Activated B cell treated with CpG ODN at 0.5 μM for 24 hours (primary cell): ENCODE measurements around the gene OSBPL10. TPM values are rescaled to one million over a fixed set of nuclear protein-coding genes. Genes with fewer than 3 reads are reported as not detected.

Experiments used
- ATAC-seq: fragments of 200-7000 bp; cut with Tn5 transposase; one replicate; pipeline ENCODE4 v1.10.0; 2021; ENCODE audit warnings: low read depth, mild to moderate bottlenecking, moderate library complexity
- CTCF ChIA-PET: fragments of 350-600 bp; sonication (Branson Sonifier 250); formaldehyde crosslinking; loops from one replicate; lab custom pipeline; 2021; ENCODE audit warnings: antibody characterized with exemption; lab: Charles Lee
- POLR2A ChIA-PET: fragments of 350-600 bp; sonication (Branson Sonifier 250); formaldehyde crosslinking; loops from one replicate; lab custom pipeline; 2021; ENCODE audit warnings: antibody characterized with exemption; lab: Charles Lee
- DNase-seq: peaks from one replicate; pipeline ENCODE4 v3.0.0; 2022
- H3K27ac Mint-ChIP-seq: one replicate; pipeline ENCODE4 v1.8.0; 2020; ENCODE audit warnings: mixed read lengths
- H3K27me3 Mint-ChIP-seq: one replicate; pipeline ENCODE4 v1.8.0; 2021; ENCODE audit warnings: mixed read lengths
- H3K36me3 Mint-ChIP-seq: one replicate; pipeline ENCODE4 v1.8.0; 2021; ENCODE audit warnings: low read depth, mixed read lengths
- H3K4me1 Mint-ChIP-seq: one replicate; pipeline ENCODE4 v1.8.0; 2021; ENCODE audit warnings: mixed read lengths
- H3K4me3 Mint-ChIP-seq: one replicate; pipeline ENCODE4 v1.8.0; 2020; ENCODE audit warnings: mild to moderate bottlenecking, mixed read lengths
- H3K9me3 Mint-ChIP-seq: one replicate; pipeline ENCODE4 v1.8.0; 2020; ENCODE audit warnings: mixed read lengths
- intact Hi-C: fragments of 100-400 bp; cut with micrococcal nuclease; formaldehyde crosslinking; loops from one replicate; pipeline ENCODE4 v1.15.1; 2024
- total RNA-seq: library from RNA; stranded (reverse); gene quantifications from 2 replicates; pipeline ENCODE4 v1.2.3, GENCODE V29; 2022
- TF ChIP-seq, protein P1 (sequence below): fragments of 200-600 bp; IDR thresholded peaks from one replicate; pipeline ENCODE4 v1.8.0; 2022; ENCODE audit warnings: antibody characterized with exemption, mild to moderate bottlenecking

The OSBPL10 gene
- total RNA-seq, 1 donor from 2014 or later = 137 TPM

- intact Hi-C loops = no loop called here
- H3K4me3 Mint-ChIP-seq = no peak overlapping the region
- DNase-seq (no peak), ATAC-seq (no peak)
- H3K27ac Mint-ChIP-seq = peak overlapping the region; percentile 82
- H3K9me3 Mint-ChIP-seq = no peaks in the 10 kb centered on the region
- peaks cover 39% of the 10 kb centered on the region for H3K36me3 Mint-ChIP-seq
- peaks cover 90% of the 10 kb centered on the region for H3K4me1 Mint-ChIP-seq
- POLR2A ChIA-PET = interaction anchor here (0.7 to 1.8 kb wide), 9 partner anchors 15 to 1822 kb away, joined by 3 to 6 read pairs (median 3); partner anchors contain the start of gene PDCD6IP
- CTCF ChIA-PET = interaction anchor here (0.9 to 1.2 kb wide), 2 partner anchors 23 to 42 kb away, joined by 4 read pairs; no protein-coding TSS in a partner anchor
- H3K27me3 Mint-ChIP-seq = no peaks in the 10 kb centered on the region
- TF ChIP-seq, protein P1, sequence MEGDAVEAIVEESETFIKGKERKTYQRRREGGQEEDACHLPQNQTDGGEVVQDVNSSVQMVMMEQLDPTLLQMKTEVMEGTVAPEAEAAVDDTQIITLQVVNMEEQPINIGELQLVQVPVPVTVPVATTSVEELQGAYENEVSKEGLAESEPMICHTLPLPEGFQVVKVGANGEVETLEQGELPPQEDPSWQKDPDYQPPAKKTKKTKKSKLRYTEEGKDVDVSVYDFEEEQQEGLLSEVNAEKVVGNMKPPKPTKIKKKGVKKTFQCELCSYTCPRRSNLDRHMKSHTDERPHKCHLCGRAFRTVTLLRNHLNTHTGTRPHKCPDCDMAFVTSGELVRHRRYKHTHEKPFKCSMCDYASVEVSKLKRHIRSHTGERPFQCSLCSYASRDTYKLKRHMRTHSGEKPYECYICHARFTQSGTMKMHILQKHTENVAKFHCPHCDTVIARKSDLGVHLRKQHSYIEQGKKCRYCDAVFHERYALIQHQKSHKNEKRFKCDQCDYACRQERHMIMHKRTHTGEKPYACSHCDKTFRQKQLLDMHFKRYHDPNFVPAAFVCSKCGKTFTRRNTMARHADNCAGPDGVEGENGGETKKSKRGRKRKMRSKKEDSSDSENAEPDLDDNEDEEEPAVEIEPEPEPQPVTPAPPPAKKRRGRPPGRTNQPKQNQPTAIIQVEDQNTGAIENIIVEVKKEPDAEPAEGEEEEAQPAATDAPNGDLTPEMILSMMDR = no peak
These were observed 4.8 kb downstream of the OSBPL10 start for GRCh38 chr3:31976302-31976701.

DNA sequence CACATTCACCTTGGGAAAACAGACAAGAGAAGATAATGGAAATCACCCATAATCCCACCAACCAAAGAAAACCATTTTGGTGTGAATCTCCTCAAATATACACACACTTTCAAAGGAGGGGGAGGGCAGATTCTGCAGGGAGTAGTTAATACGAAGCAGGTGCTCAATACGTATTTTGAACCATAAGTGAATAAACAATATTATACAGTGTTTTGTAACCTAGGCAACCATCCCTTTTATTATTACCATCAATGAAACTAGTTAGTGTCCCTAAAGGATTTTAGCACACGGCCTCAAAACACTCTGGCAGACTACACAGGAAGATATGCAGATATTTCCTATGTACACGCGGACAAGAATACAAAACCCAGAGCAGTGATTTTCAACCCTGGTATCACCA, 6.1 kb downstream of the OSBPL10 start:
- ChIA-PET POLR2A (interaction anchor here (1.7 kb wide), 1 partner anchor 15 kb away, joined by 5 read pairs; no protein-coding TSS in a partner anchor), CTCF (no interaction called here)
- Mint-ChIP-seq H3K36me3 (peaks cover 44% of the 10 kb centered on the region), H3K4me1 (peaks cover 97% of the 10 kb centered on the region), H3K27me3 (no peaks in the 10 kb centered on the region), H3K9me3 (no peaks in the 10 kb centered on the region), H3K4me3 (no peak overlapping the region), H3K27ac (peak overlapping the region; percentile 43)
- ATAC-seq (no peak), DNase-seq (no peak)
- intact Hi-C loops = no loop called here
- TF ChIP-seq, protein P1 = no peak

DNA sequence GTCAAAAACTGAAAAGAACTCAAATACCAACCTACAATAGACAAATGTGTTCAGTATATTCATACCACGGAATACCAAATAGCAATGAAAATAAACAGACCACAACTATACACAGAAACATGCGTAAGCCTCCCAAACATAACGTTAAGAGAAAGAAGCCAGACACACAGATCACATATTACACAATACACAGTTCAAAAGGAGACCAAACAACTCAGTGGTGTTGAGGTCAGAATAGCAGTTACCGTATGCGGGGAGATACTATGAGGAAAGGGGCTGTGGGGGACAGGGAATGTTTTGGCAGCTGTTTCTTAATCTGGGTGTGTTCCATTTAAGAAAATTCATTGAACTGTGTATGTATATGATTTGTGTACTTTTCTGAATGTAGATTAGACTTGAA, 6.6 kb downstream of the OSBPL10 start:
- Mint-ChIP-seq H3K27me3 (no peaks in the 10 kb centered on the region), H3K27ac (peak overlapping the region; percentile 43), H3K4me3 (peak overlapping the region; percentile 2), H3K9me3 (no peaks in the 10 kb centered on the region), H3K4me1 (peaks cover 97% of the 10 kb centered on the region), H3K36me3 (peaks cover 45% of the 10 kb centered on the region)
- ATAC-seq (no peak), DNase-seq (no peak)
- POLR2A ChIA-PET = interaction anchor here (1.7 kb wide), 1 partner anchor 14 kb away, joined by 5 read pairs; no protein-coding TSS in a partner anchor
- TF ChIP-seq, protein P1 = no peak
- CTCF ChIA-PET = no interaction called here
- intact Hi-C loops = no loop called here

DNA sequence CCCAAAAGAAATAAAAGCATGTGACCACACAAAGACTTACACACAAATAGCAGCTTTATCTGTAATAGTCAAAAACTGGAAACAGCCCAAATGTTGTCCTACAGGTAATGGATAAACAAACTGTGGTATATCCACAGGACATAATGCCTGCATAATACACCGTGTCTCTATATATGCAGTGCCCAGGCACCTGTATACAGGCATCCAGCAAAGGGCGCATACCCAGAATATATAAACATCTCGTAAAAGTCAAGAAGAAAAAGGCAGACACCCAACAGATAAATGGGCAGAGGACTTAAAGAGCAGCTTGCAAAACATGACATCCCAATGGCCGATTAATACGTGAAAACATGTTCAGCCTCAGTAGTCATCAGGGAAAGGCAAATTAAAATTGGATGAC, 7.2 kb downstream of the OSBPL10 start:
- H3K36me3 Mint-ChIP-seq = peaks cover 50% of the 10 kb centered on the region
- H3K4me1 Mint-ChIP-seq = peaks cover 97% of the 10 kb centered on the region
- ChIA-PET CTCF (interaction anchor here (0.7 kb wide), 1 partner anchor 27 kb away, joined by 3 read pairs; no protein-coding TSS in a partner anchor), POLR2A (interaction anchor here (1.7 kb wide), 1 partner anchor 14 kb away, joined by 5 read pairs; no protein-coding TSS in a partner anchor)
- H3K27me3 Mint-ChIP-seq = no peaks in the 10 kb centered on the region
- intact Hi-C loops = no loop called here
- TF ChIP-seq, protein P1 = no peak
- H3K4me3 Mint-ChIP-seq = no peak overlapping the region
- no peak for ATAC-seq
- H3K9me3 Mint-ChIP-seq = no peaks in the 10 kb centered on the region
- no peak for DNase-seq
- H3K27ac Mint-ChIP-seq = peak overlapping the region; percentile 16

DNA sequence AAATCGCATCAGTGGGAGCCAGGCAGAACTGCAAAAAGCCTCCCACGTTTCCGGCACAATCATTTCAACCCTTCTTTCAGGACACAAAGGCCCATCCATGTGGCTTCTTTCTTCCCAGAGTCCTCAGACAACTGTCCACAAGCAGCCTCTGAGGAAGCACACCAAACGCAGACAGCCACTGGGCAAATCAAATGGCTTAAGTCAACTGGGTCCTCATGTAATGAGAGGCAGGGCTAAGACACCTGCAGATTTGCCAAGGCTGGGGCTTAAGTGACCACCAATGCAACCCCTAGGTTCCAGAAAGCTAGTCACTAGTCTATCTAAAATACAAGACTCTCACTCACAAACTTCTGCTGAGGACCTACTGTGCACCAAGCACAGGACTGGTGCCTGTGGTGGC, 8.0 kb downstream of the OSBPL10 start:
- ChIA-PET POLR2A (interaction anchor here (1.7 to 2.5 kb wide), 2 partner anchors 13 to 26 kb away, joined by 5 to 10 read pairs; no protein-coding TSS in a partner anchor), CTCF (no interaction called here)
- ATAC-seq = no peak
- Mint-ChIP-seq H3K4me1 (peaks cover 97% of the 10 kb centered on the region), H3K27ac (peak overlapping the region; percentile 94), H3K36me3 (peaks cover 47% of the 10 kb centered on the region), H3K27me3 (no peaks in the 10 kb centered on the region), H3K4me3 (peak overlapping the region; percentile 70), H3K9me3 (no peaks in the 10 kb centered on the region)
- intact Hi-C loops = no loop called here
- TF ChIP-seq, protein P1 = no peak
- no peak for DNase-seq
